Fibroblast of the aortic adventitia (primary cell): ENCODE data around the gene KCNQ1. TPM values are rescaled to one million over a fixed set of nuclear protein-coding genes. Genes with fewer than 3 reads are reported as not detected.

ENCODE experiments used
- DNase-seq: peaks from one replicate; pipeline ENCODE4 v3.0.0-alpha.2; 2010; ENCODE audit warnings: low read depth
- H3K4me3 ChIP-seq: 2 replicates; pipeline ENCODE4 v1.5.1; 2011; ENCODE audit warnings: low read depth, mild to moderate bottlenecking, control low read depth, low read length, moderate library complexity
- CTCF ChIP-seq: IDR thresholded peaks from 2 replicates; pipeline ENCODE4 v1.5.1; 2011; ENCODE audit warnings: mild to moderate bottlenecking, low read length, control low read depth, inconsistent platforms; ENCODE audit not compliant: insufficient read depth
- total RNA-seq: library from RNA; depleted of rRNA; stranded (reverse); fragments of >200 nt; gene quantifications from 2 replicates; pipeline ENCODE4 v1.2.3, GENCODE V29; 2012; ENCODE audit warnings: low replicate concordance

The KCNQ1 gene
- total RNA-seq, 1 donor = not detected

- no peak for DNase-seq
- no peak for TF ChIP-seq CTCF
- H3K4me3 ChIP-seq = no peak overlapping the region
Measured at GRCh38 chr11:2431395-2431794, 13.4 kb upstream of the KCNQ1 start.

GRCh38 chr11:2432171-2432621, 12.6 kb upstream of the KCNQ1 start:
- no peak for DNase-seq
- no peak for TF ChIP-seq CTCF
- no peak overlapping the region for H3K4me3 ChIP-seq

GRCh38 chr11:2432628-2433071, 12.2 kb upstream of the KCNQ1 start:
- no peak for TF ChIP-seq CTCF
- DNase-seq = no peak
- no peak overlapping the region for H3K4me3 ChIP-seq

- DNase-seq = no peak
- H3K4me3 ChIP-seq = no peak overlapping the region
- TF ChIP-seq CTCF = no peak
Measured at GRCh38 chr11:2433106-2433925, 11.5 kb upstream of the KCNQ1 start.

- TF ChIP-seq CTCF = no peak
- DNase-seq = no peak
- no peak overlapping the region for H3K4me3 ChIP-seq
Measured at GRCh38 chr11:2434008-2434407, 10.8 kb upstream of the KCNQ1 start.

- DNase-seq = no peak
- no peak for TF ChIP-seq CTCF
- H3K4me3 ChIP-seq = no peak overlapping the region
Measured at GRCh38 chr11:2434506-2435255, 10.1 kb upstream of the KCNQ1 start.
